Heart left ventricle (tissue), 13 donors: ENCODE measurements around the gene RPL12.

Experiments used
- CTCF ChIP-seq, 12 donors: fragments of 200-600 bp; sonication (generic) in 4 of 12; IDR thresholded peaks; one replicate each; pipeline versions ENCODE4 v1.5.0 to v1.8.0; 2018 to 2022; ENCODE audit warnings: antibody characterized with exemption in 12 of 12, mild to moderate bottlenecking in 5 of 12
- POLR2A ChIP-seq, 2 donors: fragments of 450-650 bp; IDR thresholded peaks; one replicate each; pipeline ENCODE4 v1.6.1; 2017; ENCODE audit warnings: antibody characterized with exemption in 2 of 2, mild to moderate bottlenecking in 2 of 2, moderate library complexity in 2 of 2
- donor health status: ischemic (EF 13 %, LVEDD 7.1; RV severe dilation, severe dysfunction).
- donor health status: DM: no; HTN: yes; CAD: no.
- donor health status: DM: no; HTN: no; CAD: no.
- donor health status: ischemic (EF 25% LVEDD 6.9; RV normal size, moderate dysfunction).
- donor health status: ischemic (EF 25% LVEDD 5.7; RV mildly dilated, moderate dysfunction).
- donor health status: ischemic (EF 35%, LVEDD 5.7; RV mildly dilated, moderate dysfunction).
- donor health status: nonischemic (EF 11% LVEDD 7.7; RV severe dilation, severe dysfunction).
- donor health status: DM: yes; HTN: yes; CAD: no.
- donor health status: PGD.
- donor health status: ischemic (EF 29% LVEDD 5.4; RV normal size, mild dysfunction).
- donor health status: nonischemic (EF 23%, LVEDD 6.1; RV moderate dilation, normal function).

GRCh38 chr9:127424676-127424999 lies 26.6 kb downstream of the RPL12 start:
- TF ChIP-seq CTCF (IDR thresholded peaks at IDR 0.05) (no peak), POLR2A (IDR thresholded peaks at IDR 0.05) (no peak)
